H1 (cell line): ENCODE data around the gene PET100. TPM values are rescaled to one million over a fixed set of nuclear protein-coding genes. Genes with fewer than 3 reads are reported as not detected.

ENCODE experiments used
- CHD1 ChIP-seq: IDR thresholded peaks from 2 replicates; pipeline ENCODE4 v1.6.1; 2012; ENCODE audit warnings: low read depth, low read length, improper control_type of control experiment
- CREB1 ChIP-seq: IDR thresholded peaks from 2 replicates; pipeline ENCODE4 v1.6.1; 2012; ENCODE audit warnings: inconsistent platforms
- EP300 ChIP-seq, 2 experiments: IDR thresholded peaks; 1 replicate in 1 of 2; 2 replicates in 1 of 2; pipeline ENCODE4 v1.6.1; 2011 to 2012; ENCODE audit warnings: low read depth in 2 of 2, low read length in 2 of 2, mild to moderate bottlenecking in 2 of 2, borderline replicate concordance in 1 of 2, inconsistent platforms in 1 of 2, moderate library complexity in 1 of 2
- KDM4A ChIP-seq: IDR thresholded peaks from one replicate; pipeline ENCODE4 v1.7.1; 2012; ENCODE audit warnings: low read depth, mild to moderate bottlenecking, moderate library complexity, low read length, inconsistent platforms; ENCODE audit not compliant: severe bottlenecking
- SIN3A ChIP-seq, 2 experiments: IDR thresholded peaks in 1 of 2; conservative IDR thresholded peaks in 1 of 2; 2 replicates each; pipeline ENCODE4 v1.6.1; 2011 to 2012; ENCODE audit warnings: low read length in 2 of 2, improper control_type of control experiment in 1 of 2, low read depth in 1 of 2, mild to moderate bottlenecking in 1 of 2
- TEAD4 ChIP-seq: IDR thresholded peaks from 2 replicates; pipeline ENCODE4 v1.6.1; 2012; ENCODE audit warnings: low read depth, low read length, inconsistent platforms, mixed read lengths
- polyA plus RNA-seq, 7 experiments: library from polyadenylated mRNA; depleted of rRNA in 3 of 7; stranded (reverse) in 5 of 7; unstranded in 2 of 7; fragments of >200 nt in 5 of 7; fragments of 200-250 nt in 2 of 7; gene quantifications; 1 replicate in 5 of 7; 2 replicates in 1 of 7; 4 replicates in 1 of 7; pipeline versions ENCODE4 v1.2.1 to v1.2.3, GENCODE V29; 2011 to 2013; ENCODE audit warnings: missing spikeins in 2 of 7, mixed read lengths in 2 of 7
- total RNA-seq: library from RNA; stranded (reverse); fragmentation: NEBNext Ultra II Directional; extraction: Animal tissue kit (Norgen Biotek cat#: 25700); gene quantifications from 2 replicates; pipeline ENCODE4 v1.2.1, GENCODE V29; 2021

Gene PET100
- total and polyA plus RNA-seq, 2 of the 8 experiments (the other 6 are each of a cell fraction or from before 2014, with no cell fraction given), result 80.8 to 105 TPM

DNA sequence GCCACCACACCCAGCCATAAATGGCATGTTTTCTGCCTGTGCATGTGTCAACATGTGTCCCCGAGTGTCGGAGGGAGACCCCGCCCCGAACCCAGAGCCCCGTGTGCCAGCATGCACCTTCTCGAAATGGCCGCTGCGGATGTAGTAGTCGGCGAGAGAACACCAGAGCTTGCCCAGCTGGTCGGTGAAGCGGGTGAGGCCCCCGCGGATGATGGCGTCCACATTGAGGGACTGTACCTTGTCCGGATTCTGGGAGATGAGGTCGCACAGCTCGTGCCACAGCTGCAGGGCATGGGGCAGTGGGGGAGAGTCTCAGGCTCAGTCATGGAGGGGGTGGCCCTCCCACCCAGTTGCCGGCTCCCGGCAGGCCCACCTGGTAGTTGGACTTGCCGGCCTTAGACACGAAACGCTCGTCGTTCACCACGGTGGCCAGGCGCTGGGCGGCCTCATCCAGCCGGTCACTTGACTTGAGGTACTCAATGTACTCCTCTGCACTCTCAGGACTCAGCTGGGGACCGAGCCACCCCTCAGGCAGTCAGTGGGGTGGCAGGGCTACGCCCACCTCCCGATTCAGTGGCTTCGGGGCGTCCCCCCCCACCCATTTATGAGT is 3.7 kb upstream of the PET100 start (continued):
- TF ChIP-seq CREB1 (no peak), KDM4A (no peak), EP300 (IDR thresholded peaks at IDR 0.05; ENCODE audit: borderline replicate concordance in 1 of 2, low read depth in 2 of 2, low read length in 2 of 2) (no peak), CHD1 (no peak), SIN3A (conservative IDR thresholded peaks at IDR 0.05 in 1 of 2, IDR thresholded peaks at IDR 0.05 in 1 of 2; ENCODE audit: low read depth in 1 of 2, low read length in 2 of 2) (no peak), TEAD4 (no peak)
